DOHH2 (cell line): ENCODE results near the gene ST14.

Source experiments
- H3F3A ChIP-seq: fragments of 200-600 bp; sonication (generic), shearing (Covaris generic); 2 replicates; pipeline ENCODE4 v1.6.0; 2016; ENCODE audit warnings: antibody characterized with exemption, mild to moderate bottlenecking; ENCODE audit not compliant: control insufficient read depth, insufficient read depth
- H3K27ac ChIP-seq: fragments of 200-600 bp; sonication (generic); 2 replicates; pipeline ENCODE4 v1.5.1; 2014; ENCODE audit warnings: low read depth, mild to moderate bottlenecking, low read length, moderate library complexity
- H3K27me3 ChIP-seq: fragments of 200-600 bp; sonication (generic); 2 replicates; pipeline ENCODE4 v1.6.1; 2014; ENCODE audit warnings: mild to moderate bottlenecking, low read length, mixed read lengths; ENCODE audit not compliant: control insufficient read depth
- H3K36me3 ChIP-seq: fragments of 200-600 bp; sonication (generic); 2 replicates; pipeline ENCODE4 v1.6.1; 2014; ENCODE audit warnings: mild to moderate bottlenecking, low read length, moderate library complexity, mixed read lengths; ENCODE audit not compliant: control insufficient read depth
- H3K4me1 ChIP-seq: fragments of 200-600 bp; sonication (generic); 2 replicates; pipeline ENCODE4 v1.6.1; 2014; ENCODE audit warnings: mild to moderate bottlenecking, low read length, mixed read lengths; ENCODE audit not compliant: control insufficient read depth
- H3K4me2 ChIP-seq: fragments of 200-600 bp; sonication (generic); 2 replicates; pipeline ENCODE4 v1.6.0; 2014; ENCODE audit warnings: mild to moderate bottlenecking, low read length, moderate library complexity
- H3K4me3 ChIP-seq: fragments of 200-600 bp; sonication (generic); 2 replicates; pipeline ENCODE4 v1.5.1; 2014; ENCODE audit warnings: mild to moderate bottlenecking, low read length, mixed read lengths
- H3K79me2 ChIP-seq: fragments of 200-600 bp; sonication (generic); 2 replicates; pipeline ENCODE4 v1.6.1; 2014; ENCODE audit warnings: mild to moderate bottlenecking, low read length, mixed read lengths; ENCODE audit not compliant: control insufficient read depth
- H3K9me2 ChIP-seq: fragments of 200-600 bp; sonication (generic); replicated peaks from 2 replicates; pipeline ENCODE4 v1.6.1; 2014; ENCODE audit warnings: mild to moderate bottlenecking, low read length, mixed read lengths; ENCODE audit not compliant: control insufficient read depth
- H3K9me3 ChIP-seq: fragments of 200-600 bp; sonication (generic); 2 replicates; pipeline ENCODE4 v1.6.1; 2014; ENCODE audit warnings: antibody characterized with exemption, low read length, mixed read lengths; ENCODE audit not compliant: control insufficient read depth, insufficient read depth
- H4K20me1 ChIP-seq: fragments of 200-600 bp; sonication (generic); 2 replicates; pipeline ENCODE4 v1.6.0; 2014; ENCODE audit warnings: low read depth, mild to moderate bottlenecking, antibody characterized with exemption, low read length, moderate library complexity; ENCODE audit not compliant: control insufficient read depth, insufficient read depth
- CTCF ChIP-seq: fragments of 200-600 bp; sonication (generic); IDR thresholded peaks from one replicate; pipeline ENCODE4 v1.5.1; 2014; ENCODE audit warnings: antibody characterized with exemption, mild to moderate bottlenecking, low read depth, low read length; ENCODE audit not compliant: poor library complexity, severe bottlenecking
- EZH2phosphoT487 ChIP-seq: fragments of 200-600 bp; sonication (generic); IDR thresholded peaks from 2 replicates; pipeline ENCODE4 v1.6.1; 2017; ENCODE audit warnings: borderline replicate concordance, mild to moderate bottlenecking, antibody characterized with exemption, low read length, moderate library complexity, mixed read lengths

The ST14 gene

DNA sequence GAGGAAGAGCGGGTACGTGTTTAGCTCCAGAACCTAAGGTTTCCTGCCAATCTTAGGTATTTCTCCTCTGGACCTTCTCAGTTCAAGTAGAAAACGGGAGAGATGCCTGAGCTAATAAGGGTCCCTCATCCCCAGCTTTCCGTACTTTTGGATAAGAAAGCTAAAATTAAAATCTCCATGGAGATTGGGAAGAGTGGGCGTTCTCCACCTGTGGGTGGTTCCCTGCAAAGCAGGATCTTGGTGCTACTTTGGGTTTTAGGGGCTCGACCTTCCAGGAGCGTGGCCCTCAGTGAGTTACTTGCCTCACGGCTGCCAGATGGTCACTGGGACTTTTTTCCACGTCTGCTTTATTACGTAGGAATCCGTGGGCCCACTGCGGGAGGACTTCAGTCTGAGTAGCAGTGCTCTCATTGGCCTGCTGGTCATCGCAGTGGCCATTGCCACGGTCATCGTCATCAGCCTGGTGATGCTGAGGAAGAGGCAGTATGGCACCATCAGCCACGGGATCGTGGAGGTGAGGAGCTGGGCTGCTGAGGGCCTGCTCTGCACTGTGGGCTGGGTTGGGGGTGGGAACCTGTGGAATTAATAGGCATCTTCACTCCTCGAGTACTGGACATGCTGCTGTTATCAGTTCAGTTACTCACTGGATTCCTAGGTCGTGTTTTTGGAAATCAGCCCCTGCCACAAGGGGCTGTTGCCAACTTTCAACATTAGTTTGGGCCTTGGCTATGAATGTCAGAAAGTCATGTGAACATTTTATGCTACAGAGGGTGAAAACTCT, 17.8 kb upstream of the ST14 start:
- Histone ChIP-seq H3K36me3 (peaks cover 90% of the 10 kb centered on the region), H3K4me2 (no peak overlapping the region)

GRCh38 chr11:130144141-130144540, 15.4 kb upstream of the ST14 start:
- H3K36me3 ChIP-seq, result peaks cover 76% of the 10 kb centered on the region

More for the DNA sequence above, 17.8 kb upstream of the ST14 start:
- H3K9me3 ChIP-seq, result no peaks in the 10 kb centered on the region
- H3K4me1 ChIP-seq, result peaks cover 8% of the 10 kb centered on the region
- H3K9me2 ChIP-seq, result no peaks in the 10 kb centered on the region
- no peaks in the 10 kb centered on the region for H4K20me1 ChIP-seq
- H3K27ac ChIP-seq, result no peak overlapping the region
- H3F3A ChIP-seq, result 0 out of 2 replicates have a peak, but pooled peaks cover 5% of the 10 kb centered on the region
- no peak overlapping the region for H3K4me3 ChIP-seq
- H3K27me3 ChIP-seq, result no peaks in the 10 kb centered on the region
- no peak for TF ChIP-seq EZH2phosphoT487
- TF ChIP-seq CTCF, result no peak
- H3K79me2 ChIP-seq, result no peaks in the 10 kb centered on the region; the same call in 1 of the 2 replicates

GRCh38 chr11:130144861-130145281, 14.7 kb upstream of the ST14 start:
- H3K9me3 ChIP-seq, result no peaks in the 10 kb centered on the region
- no peaks in the 10 kb centered on the region for H3K27me3 ChIP-seq
- H3K79me2 ChIP-seq, result no peaks in the 10 kb centered on the region; the same call in 1 of the 2 replicates
- TF ChIP-seq CTCF, result no peak
- no peak overlapping the region for H3K27ac ChIP-seq
- H4K20me1 ChIP-seq, result no peaks in the 10 kb centered on the region
- no peaks in the 10 kb centered on the region for H3K9me2 ChIP-seq
- H3K4me1 ChIP-seq, result peaks cover 11% of the 10 kb centered on the region
- peaks cover 69% of the 10 kb centered on the region for H3K36me3 ChIP-seq
- no peak overlapping the region for H3K4me2 ChIP-seq
- 0 out of 2 replicates have a peak, but pooled peaks cover 5% of the 10 kb centered on the region for H3F3A ChIP-seq
- no peak overlapping the region for H3K4me3 ChIP-seq

More at GRCh38 chr11:130144141-130144540, 15.4 kb upstream of the ST14 start:
- Histone ChIP-seq H3F3A (0 out of 2 replicates have a peak, but pooled peaks cover 5% of the 10 kb centered on the region), H3K4me1 (peaks cover 11% of the 10 kb centered on the region), H3K9me2 (no peaks in the 10 kb centered on the region), H3K4me2 (no peak overlapping the region), H3K27me3 (no peaks in the 10 kb centered on the region), H3K4me3 (no peak overlapping the region), H4K20me1 (no peaks in the 10 kb centered on the region), H3K27ac (no peak overlapping the region), H3K9me3 (no peaks in the 10 kb centered on the region), H3K79me2 (no peaks in the 10 kb centered on the region; the same call in 1 of the 2 replicates)
- TF ChIP-seq EZH2phosphoT487 (no peak), CTCF (no peak)
